ENCODE results near the gene VKORC1L1.

Gene VKORC1L1

GRCh38 chr7:65912237-65912636 is 39.4 kb downstream of the VKORC1L1 start:
- Histone ChIP-seq H3K9me3 (ENCODE audit: low read length) (no peaks in the 10 kb centered on the region), H3K9me2 (ENCODE audit: low read depth, low read length) (no peaks in the 10 kb centered on the region), H3K4me2 (ENCODE audit: low read length) (no peak overlapping the region), H3K27me3 (ENCODE audit: insufficient read depth, low read length) (no peaks in the 10 kb centered on the region), H3K36me3 (ENCODE audit: insufficient read depth, low read length) (no peaks in the 10 kb centered on the region), H4K20me1 (ENCODE audit: insufficient read depth, low read length) (no peaks in the 10 kb centered on the region), H3K9ac (ENCODE audit: low read length) (no peak overlapping the region), H3F3A (ENCODE audit: insufficient read depth, low read length) (no peaks in the 10 kb centered on the region), H3K4me3 (ENCODE audit: low read depth, low read length, poor library complexity, severe bottlenecking) (no peak overlapping the region), H3K27ac (ENCODE audit: low read depth, low read length, poor library complexity, severe bottlenecking) (no peak overlapping the region), H2AFZ (ENCODE audit: low read length) (no peak overlapping the region), H3K4me1 (ENCODE audit: insufficient read depth, low read length, severe bottlenecking) (peaks cover 13% of the 10 kb centered on the region), H3K79me2 (ENCODE audit: insufficient read depth, low read length) (peaks cover 16% of the 10 kb centered on the region; the same call in 1 of the 2 replicates)
- TF ChIP-seq EZH2 (IDR thresholded peaks at IDR 0.05; ENCODE audit: borderline replicate concordance, low read length) = no peak
- TF ChIP-seq CTCF (IDR thresholded peaks at IDR 0.05; ENCODE audit: low read length) = no peak

- H3F3A ChIP-seq (ENCODE audit: insufficient read depth, low read length) = no peaks in the 10 kb centered on the region
- H4K20me1 ChIP-seq (ENCODE audit: insufficient read depth, low read length) = no peaks in the 10 kb centered on the region
- H3K36me3 ChIP-seq (ENCODE audit: insufficient read depth, low read length) = peaks cover 18% of the 10 kb centered on the region; the same call in 1 of the 2 replicates
- H3K79me2 ChIP-seq (ENCODE audit: insufficient read depth, low read length) = peaks cover 20% of the 10 kb centered on the region
- H3K9me2 ChIP-seq (ENCODE audit: low read depth, low read length) = no peaks in the 10 kb centered on the region
- H3K27ac ChIP-seq (ENCODE audit: low read depth, low read length, poor library complexity, severe bottlenecking) = no peak overlapping the region
- TF ChIP-seq CTCF (IDR thresholded peaks at IDR 0.05; ENCODE audit: low read length) (no peak), EZH2 (IDR thresholded peaks at IDR 0.05; ENCODE audit: borderline replicate concordance, low read length) (no peak)
- H3K9ac ChIP-seq (ENCODE audit: low read length) = no peak overlapping the region
- no peak overlapping the region for H3K4me3 ChIP-seq (ENCODE audit: low read depth, low read length, poor library complexity, severe bottlenecking)
- peaks cover 19% of the 10 kb centered on the region for H3K4me1 ChIP-seq (ENCODE audit: insufficient read depth, low read length, severe bottlenecking)
- no peak overlapping the region for H2AFZ ChIP-seq (ENCODE audit: low read length)
- H3K9me3 ChIP-seq (ENCODE audit: low read length) = no peaks in the 10 kb centered on the region
- no peak overlapping the region; the same call in 1 of the 2 replicates for H3K4me2 ChIP-seq (ENCODE audit: low read length)
- H3K27me3 ChIP-seq (ENCODE audit: insufficient read depth, low read length) = no peaks in the 10 kb centered on the region
These were observed 43.2 kb downstream of the VKORC1L1 start for GRCh38 chr7:65915921-65916657.

GRCh38 chr7:65923316-65923715 is 50.4 kb downstream of the VKORC1L1 start:
- Histone ChIP-seq H3K9ac (ENCODE audit: low read length) (no peak overlapping the region), H3K27ac (ENCODE audit: low read depth, low read length, poor library complexity, severe bottlenecking) (no peak overlapping the region), H3K4me3 (ENCODE audit: low read depth, low read length, poor library complexity, severe bottlenecking) (no peak overlapping the region), H3K9me2 (ENCODE audit: low read depth, low read length) (no peaks in the 10 kb centered on the region), H4K20me1 (ENCODE audit: insufficient read depth, low read length) (no peaks in the 10 kb centered on the region), H2AFZ (ENCODE audit: low read length) (no peak overlapping the region), H3F3A (ENCODE audit: insufficient read depth, low read length) (no peaks in the 10 kb centered on the region), H3K79me2 (ENCODE audit: insufficient read depth, low read length) (peaks cover 29% of the 10 kb centered on the region), H3K27me3 (ENCODE audit: insufficient read depth, low read length) (no peaks in the 10 kb centered on the region), H3K4me2 (ENCODE audit: low read length) (no peak overlapping the region), H3K9me3 (ENCODE audit: low read length) (no peaks in the 10 kb centered on the region), H3K4me1 (ENCODE audit: insufficient read depth, low read length, severe bottlenecking) (peaks cover 6% of the 10 kb centered on the region), H3K36me3 (ENCODE audit: insufficient read depth, low read length) (peaks cover 23% of the 10 kb centered on the region; the same call in 1 of the 2 replicates)
- TF ChIP-seq CTCF (IDR thresholded peaks at IDR 0.05; ENCODE audit: low read length) (no peak), EZH2 (IDR thresholded peaks at IDR 0.05; ENCODE audit: borderline replicate concordance, low read length) (no peak)
